GM19324 (cell line): ENCODE results near the gene RPUSD3.
A peak's percentile ranks its signal among the peaks of the same experiment; 100 is the strongest.

Source experiments
- ATAC-seq: cut with Tn5 transposase; IDR thresholded peaks from one replicate; pipeline ENCODE4 v1.9.1; 2021; ENCODE audit warnings: mild to moderate bottlenecking, moderate library complexity; ENCODE audit not compliant: unreplicated experiment, low FRiP score

The RPUSD3 gene

GRCh38 chr3:9837701-9838582 is 5.9 kb downstream of the RPUSD3 start:
- ATAC-seq, result no peak

GRCh38 chr3:9834520-9835380 is 9.1 kb downstream of the RPUSD3 start:
- no peak for ATAC-seq

- no peak for ATAC-seq
These were observed 10.7 kb downstream of the RPUSD3 start for GRCh38 chr3:9833078-9833477.

GRCh38 chr3:9831253-9831652 is 12.6 kb downstream of the RPUSD3 start:
- no peak for ATAC-seq

GRCh38 chr3:9828801-9829755 is 14.7 kb downstream of the RPUSD3 start:
- no peak for ATAC-seq

GRCh38 chr3:9826815-9827573 is 16.8 kb downstream of the RPUSD3 start:
- no peak for ATAC-seq

GRCh38 chr3:9825451-9826040 is 18.3 kb downstream of the RPUSD3 start:
- ATAC-seq, result no peak

GRCh38 chr3:9820946-9821345 is 22.9 kb downstream of the RPUSD3 start:
- ATAC-seq, result no peak

GRCh38 chr3:9820543-9820942 is 23.3 kb downstream of the RPUSD3 start:
- ATAC-seq, result no peak

- ATAC-seq, result no peak
These were observed 25.0 kb downstream of the RPUSD3 start for GRCh38 chr3:9818666-9819335.

- no peak for ATAC-seq
These were observed 26.4 kb downstream of the RPUSD3 start for GRCh38 chr3:9817436-9817835.

GRCh38 chr3:9815986-9816385 is 27.8 kb downstream of the RPUSD3 start:
- ATAC-seq, result no peak

- ATAC-seq, result no peak
These were observed 30.8 kb downstream of the RPUSD3 start for GRCh38 chr3:9812870-9813483.

- ATAC-seq, result no peak
These were observed 33.0 kb downstream of the RPUSD3 start for GRCh38 chr3:9810846-9811245.

GRCh38 chr3:9810433-9810770 is 33.4 kb downstream of the RPUSD3 start:
- ATAC-seq, result no peak

GRCh38 chr3:9809615-9810432 is 34.0 kb downstream of the RPUSD3 start, which contains the start of gene TTLL3:
Gene TTLL3 (plus strand): TSS chr3:9810262. CDS start chr3:9810662, 400 bp downstream.
- peak; percentile 66 for ATAC-seq

- peak; percentile 17 for ATAC-seq
These were observed 34.6 kb downstream of the RPUSD3 start for GRCh38 chr3:9809239-9809614.
